ENCODE data around the gene ARL15. TPM values are rescaled to one million over a fixed set of nuclear protein-coding genes. Genes with fewer than 3 reads are reported as not detected.

The ARL15 gene
- total RNA-seq, 1 experiment from 2014 or later, result 13.0 TPM

GRCh38 chr5:54133917-54134316 lies 176.5 kb downstream of the ARL15 start:
- Histone ChIP-seq H4K5ac (ENCODE audit: insufficient read length, low read depth, low read length) (no peak overlapping the region), H3K23ac (ENCODE audit: insufficient read length, low read depth, low read length) (no peak overlapping the region), H3K9ac (ENCODE audit: extremely low read depth, insufficient read length, low read length) (no peak overlapping the region), H2BK20ac (ENCODE audit: low read depth, low read length, poor library complexity, severe bottlenecking) (no peak overlapping the region), H3K27ac (ENCODE audit: insufficient read length, low read depth, low read length) (no peak overlapping the region), H2BK120ac (ENCODE audit: low read depth, low read length, poor library complexity, severe bottlenecking) (no peak overlapping the region), H4K20me1 (ENCODE audit: control insufficient read depth, insufficient read depth, insufficient read length) (no peaks in the 10 kb centered on the region), H4K91ac (ENCODE audit: insufficient read length, low read depth, low read length) (no peak overlapping the region), H3T11ph (ENCODE audit: low read length) (no peak overlapping the region), H3K4ac (ENCODE audit: low read depth, low read length) (no peak overlapping the region), H3K4me1 (ENCODE audit: insufficient read depth, low read length) (no peaks in the 10 kb centered on the region), H3K14ac (ENCODE audit: insufficient read depth, low read length) (no peak overlapping the region), H3K79me1 (ENCODE audit: insufficient read depth, low read depth, low read length, poor library complexity, severe bottlenecking) (no peaks in the 10 kb centered on the region), H4K8ac (replicated peaks; ENCODE audit: insufficient read length, low read depth, low read length) (no peak overlapping the region), H2AFZ (ENCODE audit: low read length) (no peak overlapping the region), H2AK5ac (ENCODE audit: insufficient read length, low read length) (no peak overlapping the region), H2BK5ac (ENCODE audit: insufficient read length, low read length) (no peak overlapping the region), H3K18ac (ENCODE audit: insufficient read length, low read depth, low read length) (no peak overlapping the region), H3K23me2 (ENCODE audit: insufficient read length, low read depth, low read length, poor library complexity, severe bottlenecking) (no peaks in the 10 kb centered on the region), H3K4me2 (ENCODE audit: insufficient read depth, insufficient read length, low read length) (no peak overlapping the region), H3K27me3 (ENCODE audit: insufficient read depth, low read length) (no peaks in the 10 kb centered on the region), H3K56ac (ENCODE audit: insufficient read length, low read depth, low read length) (no peak overlapping the region), H2BK15ac (ENCODE audit: low read depth, low read length) (no peak overlapping the region), H3K9me3 (ENCODE audit: control insufficient read depth, low read depth, low read length) (no peaks in the 10 kb centered on the region), H3K79me2 (ENCODE audit: insufficient read depth, low read length) (no peaks in the 10 kb centered on the region; the same call in 1 of the 2 replicates), H2BK12ac (ENCODE audit: insufficient read length, low read depth, low read length) (no peak overlapping the region)
- H3K36me3 Mint-ChIP-seq (ENCODE audit: insufficient read depth in 1 of 3, low read depth in 3 of 3), result no peaks in the 10 kb centered on the region
- H3K9me3 Mint-ChIP-seq, result no peaks in the 10 kb centered on the region
- no peak for DNase-seq
- no peaks in the 10 kb centered on the region for H3K27me3 Mint-ChIP-seq (ENCODE audit: low read depth)
- no peak overlapping the region for H3K27ac Mint-ChIP-seq
- no peaks in the 10 kb centered on the region for H3K4me1 Mint-ChIP-seq
- TF ChIP-seq, protein P1, sequence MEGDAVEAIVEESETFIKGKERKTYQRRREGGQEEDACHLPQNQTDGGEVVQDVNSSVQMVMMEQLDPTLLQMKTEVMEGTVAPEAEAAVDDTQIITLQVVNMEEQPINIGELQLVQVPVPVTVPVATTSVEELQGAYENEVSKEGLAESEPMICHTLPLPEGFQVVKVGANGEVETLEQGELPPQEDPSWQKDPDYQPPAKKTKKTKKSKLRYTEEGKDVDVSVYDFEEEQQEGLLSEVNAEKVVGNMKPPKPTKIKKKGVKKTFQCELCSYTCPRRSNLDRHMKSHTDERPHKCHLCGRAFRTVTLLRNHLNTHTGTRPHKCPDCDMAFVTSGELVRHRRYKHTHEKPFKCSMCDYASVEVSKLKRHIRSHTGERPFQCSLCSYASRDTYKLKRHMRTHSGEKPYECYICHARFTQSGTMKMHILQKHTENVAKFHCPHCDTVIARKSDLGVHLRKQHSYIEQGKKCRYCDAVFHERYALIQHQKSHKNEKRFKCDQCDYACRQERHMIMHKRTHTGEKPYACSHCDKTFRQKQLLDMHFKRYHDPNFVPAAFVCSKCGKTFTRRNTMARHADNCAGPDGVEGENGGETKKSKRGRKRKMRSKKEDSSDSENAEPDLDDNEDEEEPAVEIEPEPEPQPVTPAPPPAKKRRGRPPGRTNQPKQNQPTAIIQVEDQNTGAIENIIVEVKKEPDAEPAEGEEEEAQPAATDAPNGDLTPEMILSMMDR (conservative IDR thresholded peaks at IDR 0.05), result no peak
- H3K4me3 Mint-ChIP-seq, result no peak overlapping the region
